ENCODE measurements around the gene MYO1F.
"Not testable (repeated sequence)": the region's sequence is repeated elsewhere in the genome, so short reads cannot be mapped to it uniquely, and the experiment has no call there.

Gene MYO1F

GRCh38 chr19:8561075-8561764 lies 16.0 kb downstream of the MYO1F start:
- no peak for DNase-seq

DNA sequence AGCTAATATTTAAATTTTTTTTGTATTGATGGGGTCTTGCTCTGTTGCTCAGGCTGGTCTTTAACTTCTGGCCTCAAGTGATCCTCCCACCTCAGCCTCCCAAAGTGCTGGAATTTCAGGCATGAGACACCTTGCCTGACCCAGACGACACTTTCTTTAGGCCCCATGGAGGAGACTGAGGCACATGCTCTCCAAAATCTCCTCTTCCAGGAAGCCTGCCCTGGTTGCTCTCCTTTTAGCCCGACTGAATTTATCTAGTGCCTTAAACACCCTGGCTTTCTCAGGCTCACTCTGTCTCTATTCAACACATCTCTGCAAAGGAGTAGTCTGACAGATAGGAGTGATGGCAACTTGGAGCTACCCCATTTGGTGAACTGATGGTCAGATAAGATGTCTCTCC lies 18.9 kb downstream of the MYO1F start:
- no peak for DNase-seq

GRCh38 chr19:8557642-8558238 lies 19.5 kb downstream of the MYO1F start:
- DNase-seq, result no peak

DNA sequence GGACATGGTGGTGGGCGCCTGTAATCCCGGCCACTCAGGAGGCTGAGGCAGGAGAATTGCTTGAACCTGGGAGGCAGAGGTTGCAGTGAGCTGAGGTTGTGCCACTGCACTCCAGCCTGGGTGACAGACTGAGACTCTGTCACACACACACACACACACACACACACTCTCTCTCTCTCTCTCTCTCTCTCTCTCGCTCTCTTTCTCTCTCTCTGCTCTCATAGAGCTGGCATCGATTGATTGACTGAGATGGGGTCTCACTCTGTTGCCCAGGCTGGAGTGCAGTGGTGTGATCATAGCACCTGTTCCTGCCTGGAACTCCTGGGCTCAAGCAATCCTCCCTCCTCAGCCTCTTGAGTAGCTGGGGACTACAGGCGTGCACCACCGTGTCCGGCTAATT lies 23.5 kb downstream of the MYO1F start:
- DNase-seq, result not testable (repeated sequence)

DNA sequence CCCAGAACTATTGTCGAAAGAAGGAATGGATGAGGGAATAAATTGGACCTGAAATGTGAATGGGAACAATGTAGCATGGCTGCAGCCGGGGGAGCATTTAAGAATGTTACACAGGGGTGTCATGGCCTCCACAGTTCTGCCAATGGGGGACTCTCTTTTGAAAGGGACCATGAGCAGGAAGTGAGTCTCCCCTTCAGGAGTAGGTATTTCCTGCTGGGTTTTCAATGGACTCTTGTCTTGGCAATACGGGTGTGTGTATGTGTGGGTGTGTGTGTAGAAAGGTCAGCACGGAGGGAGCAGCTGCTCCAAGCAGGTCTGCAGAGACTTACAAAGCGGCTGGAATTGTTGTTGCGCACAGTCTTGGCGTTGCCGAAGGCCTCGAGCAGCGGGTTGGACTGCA lies 24.4 kb downstream of the MYO1F start:
- no peak for DNase-seq

DNA sequence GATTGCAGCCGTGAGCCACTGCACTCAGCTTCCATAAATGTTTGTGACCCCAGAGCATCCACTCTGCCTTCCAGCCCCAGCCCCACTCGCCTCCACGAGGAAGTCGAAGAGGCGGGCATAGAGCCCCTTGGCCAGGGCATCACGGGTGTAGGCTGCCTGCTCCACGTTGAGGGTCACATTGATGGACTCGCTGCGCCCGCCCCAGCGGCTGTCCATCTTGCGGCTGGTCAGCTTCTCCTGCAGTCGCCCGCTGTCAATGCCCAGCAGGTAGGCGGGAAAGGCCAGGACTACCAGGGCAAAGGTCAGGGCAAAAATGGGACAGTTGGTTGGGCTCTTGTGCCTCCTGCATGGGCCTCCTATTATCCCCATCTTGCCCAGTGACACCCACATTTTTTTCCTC lies 27.2 kb downstream of the MYO1F start:
- DNase-seq, result no peak

- no peak for DNase-seq
Measured at GRCh38 chr19:8545743-8546142, 31.5 kb downstream of the MYO1F start.

DNA sequence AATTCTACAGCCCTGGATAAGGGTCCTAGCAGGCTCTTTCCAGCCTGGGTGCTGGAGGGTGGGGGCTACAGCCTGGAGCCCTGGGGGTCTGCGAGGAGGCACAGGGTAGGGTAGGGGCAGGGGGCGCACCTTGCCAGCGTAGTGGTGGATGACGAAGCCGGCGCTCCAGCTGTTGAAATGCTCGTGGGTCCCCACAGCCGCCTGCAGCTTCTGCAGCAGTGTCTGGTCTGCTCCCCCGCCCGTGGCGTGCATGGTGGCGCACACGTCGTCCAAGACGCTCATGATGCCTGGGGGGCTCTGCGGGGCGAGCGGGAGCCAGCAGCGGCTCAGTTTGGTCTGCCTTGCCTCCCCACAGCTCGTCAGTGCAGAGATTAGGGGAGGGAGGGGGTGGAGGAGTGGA lies 33.1 kb downstream of the MYO1F start:
- no peak for DNase-seq

GRCh38 chr19:8539621-8540149 lies 37.6 kb downstream of the MYO1F start:
- no peak for DNase-seq

DNA sequence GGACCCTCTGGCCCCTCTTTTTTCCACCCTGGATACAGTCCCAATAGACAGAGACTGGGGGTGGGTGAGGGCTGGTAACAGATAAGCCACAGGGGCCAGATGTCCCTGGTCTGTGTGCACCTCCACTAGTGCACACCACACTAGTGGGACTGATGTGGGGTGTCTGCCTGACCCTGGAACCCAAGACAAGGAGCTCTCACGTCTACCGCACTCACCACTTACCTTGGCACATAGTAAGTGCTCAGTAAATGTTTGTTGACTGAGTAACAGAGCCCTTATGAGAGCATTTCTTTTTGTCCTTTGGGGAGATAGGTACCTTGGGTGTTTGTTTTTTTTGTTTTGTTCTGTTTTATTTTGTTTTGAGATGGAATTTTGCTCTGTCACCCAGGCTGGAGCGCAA lies 40.1 kb downstream of the MYO1F start:
- no peak for DNase-seq

DNA sequence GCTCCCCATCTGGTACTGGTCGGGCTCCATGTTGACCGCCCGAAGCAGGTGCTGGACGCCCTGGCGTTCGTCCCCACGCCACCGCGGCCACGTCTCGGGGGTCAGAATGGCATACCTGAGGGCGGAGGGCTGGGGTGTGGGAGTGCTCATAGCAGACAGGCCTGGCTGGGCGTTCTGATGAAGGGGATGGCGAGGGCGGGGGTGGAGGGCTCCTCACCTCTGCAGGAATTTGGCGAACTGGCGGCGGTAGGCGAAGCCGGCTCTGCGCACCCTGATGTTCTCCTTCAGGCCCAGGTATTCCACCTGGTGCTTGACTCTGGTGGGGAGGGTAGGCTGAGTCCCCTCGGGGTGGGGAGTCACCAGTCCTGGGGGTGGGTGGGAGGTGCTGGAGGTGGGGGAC lies 41.0 kb downstream of the MYO1F start:
- no peak for DNase-seq

DNA sequence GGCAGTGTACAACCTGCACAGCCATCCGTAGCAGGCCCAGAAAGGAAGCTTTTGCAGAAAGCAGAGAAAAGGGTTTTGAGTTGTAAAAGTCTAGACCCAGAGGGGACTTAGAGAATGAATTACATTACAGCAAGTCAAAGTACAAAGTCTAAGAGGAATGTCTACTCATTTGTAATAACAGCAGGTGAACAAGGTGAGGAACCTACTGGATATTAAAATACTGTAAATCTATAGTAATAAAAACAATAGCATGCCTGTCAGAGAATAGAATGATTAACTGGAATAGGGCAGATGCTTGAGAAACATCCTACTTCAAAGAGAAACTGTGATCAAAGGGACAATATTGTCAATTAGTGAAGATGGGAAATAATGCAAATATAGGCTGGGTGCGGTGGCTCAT lies 45.0 kb downstream of the MYO1F start:
- no peak for DNase-seq

- no peak for DNase-seq
Measured at GRCh38 chr19:8531470-8531869, 45.8 kb downstream of the MYO1F start.

DNA sequence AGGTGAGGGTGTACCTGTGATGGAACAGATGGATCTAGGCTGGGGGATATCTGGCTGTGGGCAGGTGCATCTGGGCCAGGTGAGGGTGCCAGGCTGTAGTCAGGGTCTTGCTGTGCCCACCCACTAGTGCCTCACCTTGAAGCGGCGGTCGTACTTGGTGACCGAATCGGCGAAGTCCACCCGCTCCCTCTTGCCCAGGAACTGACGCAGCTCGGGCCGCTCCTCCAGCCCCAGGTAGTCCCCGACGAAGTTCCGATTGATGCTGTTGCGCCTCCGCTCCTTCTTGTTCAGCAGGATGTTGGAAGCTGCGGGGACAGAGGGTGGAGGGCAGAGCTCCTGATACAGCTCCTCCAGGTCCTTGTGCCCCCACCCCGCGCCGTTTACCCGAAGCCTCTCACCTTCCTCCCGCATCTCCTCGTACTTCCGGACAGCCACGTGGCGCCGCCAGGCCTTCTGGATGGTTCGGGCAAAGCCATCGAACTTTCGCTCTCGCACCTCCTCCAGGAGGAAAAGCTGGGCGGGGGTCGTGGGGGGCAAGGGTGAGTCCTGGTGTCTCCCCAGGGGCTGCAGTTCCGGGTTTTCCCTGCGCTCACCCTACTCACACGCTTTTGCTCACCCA lies 47.1 kb downstream of the MYO1F start:
- no peak for DNase-seq

DNA sequence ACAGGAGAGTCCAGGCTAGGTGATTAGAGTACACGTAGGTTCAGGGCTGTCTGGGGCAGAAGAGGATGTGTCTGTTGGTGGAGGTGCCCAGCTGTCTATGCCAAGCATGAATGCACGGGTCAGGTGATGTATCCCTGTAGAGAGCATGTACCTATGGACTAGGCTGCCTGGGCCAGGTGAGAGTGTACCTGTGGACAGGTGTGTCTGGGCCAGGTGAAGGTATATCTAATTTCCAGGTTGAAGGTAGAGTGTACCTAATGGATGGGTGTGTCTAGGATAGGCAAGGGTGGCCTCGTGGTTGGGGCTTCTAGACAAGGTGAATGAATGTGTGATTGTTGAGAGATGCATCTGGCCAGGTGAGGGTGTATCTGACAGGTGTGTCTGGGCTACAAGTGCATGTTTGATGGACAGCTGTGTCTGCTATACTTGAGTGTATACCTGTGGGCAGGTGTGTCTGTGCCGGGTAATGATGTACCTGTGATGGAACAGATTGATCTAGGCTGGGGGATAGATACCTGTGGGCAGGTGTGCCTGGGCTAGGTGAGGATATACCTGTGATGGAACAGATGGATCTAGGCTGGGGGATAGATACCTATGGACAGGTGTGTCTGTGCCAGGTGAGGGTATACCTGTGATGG lies 47.8 kb downstream of the MYO1F start:
- no peak for DNase-seq

GRCh38 chr19:8528500-8528899 lies 48.7 kb downstream of the MYO1F start:
- no peak for DNase-seq

GRCh38 chr19:8526345-8527091 lies 50.7 kb downstream of the MYO1F start:
- DNase-seq, result no peak

- no peak for DNase-seq
Measured at GRCh38 chr19:8525401-8525684, 51.9 kb downstream of the MYO1F start.

DNA sequence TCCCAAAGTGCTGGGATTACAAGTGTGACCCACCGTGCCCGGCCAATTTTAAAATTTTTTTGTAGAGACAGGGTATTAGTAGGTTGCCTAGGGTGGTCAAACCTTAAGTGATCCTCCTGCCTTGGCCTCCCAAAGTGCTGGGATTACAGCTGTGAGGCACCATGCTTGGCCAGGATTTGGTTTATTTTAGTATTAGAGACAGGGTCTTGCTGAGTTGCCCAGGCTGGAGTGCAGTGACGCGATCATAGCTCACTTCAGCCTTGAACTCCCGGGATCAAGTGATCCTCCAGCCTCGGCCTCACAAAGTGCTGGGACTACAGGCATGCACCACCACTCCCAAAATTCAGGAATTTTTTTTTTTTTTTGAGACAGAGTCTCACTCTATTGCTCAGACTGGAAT lies 57.9 kb downstream of the MYO1F start:
- DNase-seq, result no peak

DNA sequence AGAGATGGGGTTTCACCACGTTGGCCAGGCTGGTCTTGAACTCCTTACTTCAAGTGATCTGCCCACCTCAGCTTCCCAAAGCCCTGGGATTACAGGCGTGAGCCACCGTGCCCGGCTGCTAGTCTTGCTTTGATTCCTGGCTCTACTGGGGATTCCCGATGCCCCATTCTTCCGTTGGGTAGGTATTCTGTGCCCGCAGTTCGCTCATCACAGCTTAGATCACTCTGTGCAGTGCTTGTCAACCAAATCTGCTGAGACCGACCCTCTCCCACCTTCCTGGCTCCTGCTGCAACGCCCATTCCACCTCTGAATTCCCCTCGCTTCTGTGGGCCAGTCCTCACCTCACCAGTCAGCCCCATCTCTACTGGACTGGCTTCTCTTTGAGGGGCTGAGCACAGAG lies 58.7 kb downstream of the MYO1F start:
- DNase-seq, result no peak

- peak; percentile 52 for DNase-seq
Measured at GRCh38 chr19:8517551-8518442, 59.4 kb downstream of the MYO1F start.

DNA sequence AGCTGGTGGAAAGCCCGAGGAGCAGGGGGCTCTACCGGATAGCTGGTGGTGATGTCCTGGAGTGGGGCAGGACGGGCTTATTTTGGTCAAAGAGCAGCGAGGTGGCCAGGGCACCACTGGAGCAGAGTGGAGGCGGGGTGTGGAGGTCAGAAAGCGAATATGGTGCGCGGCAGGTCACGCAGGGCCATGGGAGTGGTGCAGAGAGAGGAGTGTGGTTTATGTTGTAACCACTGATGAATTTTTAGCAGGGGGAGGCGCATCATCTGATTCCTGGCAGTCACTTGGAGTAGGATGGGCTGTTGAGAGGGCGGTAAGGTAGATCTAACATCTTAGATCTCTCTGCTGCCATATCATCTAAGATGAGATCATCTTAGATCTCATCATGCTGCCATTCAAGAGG lies 61.9 kb downstream of the MYO1F start:
- DNase-seq, result peak; percentile 43
